ENCODE results near the gene HS2ST1.
A peak's percentile ranks its signal among the peaks of the same experiment; 100 is the strongest.
"Not testable (repeated sequence)": the region's sequence is repeated elsewhere in the genome, so short reads cannot be mapped to it uniquely, and the experiment has no call there.

The HS2ST1 gene

DNA sequence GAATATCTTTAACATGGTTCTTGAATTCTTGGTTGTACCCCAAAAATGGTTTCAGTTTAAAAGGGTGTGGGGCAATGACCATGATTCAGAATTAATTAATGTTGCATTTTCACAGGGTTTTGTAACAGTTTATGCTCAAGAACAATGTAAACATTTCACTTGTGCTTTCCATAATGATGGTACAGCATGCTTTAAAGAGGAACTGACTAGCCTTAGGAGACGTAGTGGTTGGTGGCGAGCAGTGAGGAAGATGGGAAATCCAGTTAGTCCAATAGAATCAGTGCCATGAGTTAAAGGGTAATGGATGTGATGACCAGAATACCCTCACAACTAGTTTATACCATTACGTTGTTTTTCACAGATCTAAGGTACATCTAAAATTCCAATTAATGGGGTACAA lies 138.0 kb downstream of the HS2ST1 start:
- no peaks in the 10 kb centered on the region for H3K27me3 ChIP-seq (ENCODE audit: control insufficient read depth in 1 of 2, insufficient read depth in 2 of 2, low read length in 2 of 2)
- H3K4me1 ChIP-seq (ENCODE audit: control insufficient read depth in 1 of 2, insufficient read depth in 2 of 2, low read length in 2 of 2) = no peaks in the 10 kb centered on the region
- H3K36me3 ChIP-seq (ENCODE audit: control insufficient read depth in 1 of 2, insufficient read depth in 2 of 2, low read length in 2 of 2) = no peaks in the 10 kb centered on the region
- H3K9me3 ChIP-seq (ENCODE audit: control insufficient read depth in 1 of 2, low read length in 2 of 2) = peaks cover 3 to 12% of the 10 kb centered on the region in 2 donors
- H3K9ac ChIP-seq (ENCODE audit: low read depth in 1 of 2, low read length in 2 of 2) = no peak overlapping the region
- H3K4me3 ChIP-seq (ENCODE audit: low read depth in 1 of 2, low read length in 2 of 2) = no peak overlapping the region
- no peak overlapping the region for H3K27ac ChIP-seq (ENCODE audit: low read depth, low read length)

DNA sequence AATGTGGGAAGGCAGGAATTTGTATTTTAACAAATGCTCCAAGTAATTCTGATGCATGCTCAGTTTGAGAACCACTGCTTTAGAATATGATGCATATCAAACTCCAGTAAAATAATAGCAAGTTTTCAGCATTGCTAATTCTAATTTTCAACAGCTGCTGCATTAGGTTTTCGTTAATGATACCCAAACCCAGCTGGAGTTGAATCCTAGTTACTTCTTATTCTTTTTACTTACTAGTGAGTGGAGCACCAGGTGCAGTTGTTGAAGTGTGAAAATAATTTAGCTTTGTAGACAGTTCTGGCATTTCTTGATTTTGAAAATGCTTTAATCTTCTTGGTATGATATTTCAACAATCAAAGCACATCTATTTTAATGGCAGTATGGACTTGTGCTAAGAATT lies 138.5 kb downstream of the HS2ST1 start:
- Histone ChIP-seq H3K4me1 (ENCODE audit: control insufficient read depth in 1 of 2, insufficient read depth in 2 of 2, low read length in 2 of 2) (no peaks in the 10 kb centered on the region), H3K9ac (ENCODE audit: low read depth in 1 of 2, low read length in 2 of 2) (no peak overlapping the region), H3K9me3 (ENCODE audit: control insufficient read depth in 1 of 2, low read length in 2 of 2) (peaks cover 3 to 6% of the 10 kb centered on the region in 2 donors), H3K4me3 (ENCODE audit: low read depth in 1 of 2, low read length in 2 of 2) (no peak overlapping the region), H3K36me3 (ENCODE audit: control insufficient read depth in 1 of 2, insufficient read depth in 2 of 2, low read length in 2 of 2) (no peaks in the 10 kb centered on the region), H3K27ac (ENCODE audit: low read depth, low read length) (no peak overlapping the region), H3K27me3 (ENCODE audit: control insufficient read depth in 1 of 2, insufficient read depth in 2 of 2, low read length in 2 of 2) (no peaks in the 10 kb centered on the region)

DNA sequence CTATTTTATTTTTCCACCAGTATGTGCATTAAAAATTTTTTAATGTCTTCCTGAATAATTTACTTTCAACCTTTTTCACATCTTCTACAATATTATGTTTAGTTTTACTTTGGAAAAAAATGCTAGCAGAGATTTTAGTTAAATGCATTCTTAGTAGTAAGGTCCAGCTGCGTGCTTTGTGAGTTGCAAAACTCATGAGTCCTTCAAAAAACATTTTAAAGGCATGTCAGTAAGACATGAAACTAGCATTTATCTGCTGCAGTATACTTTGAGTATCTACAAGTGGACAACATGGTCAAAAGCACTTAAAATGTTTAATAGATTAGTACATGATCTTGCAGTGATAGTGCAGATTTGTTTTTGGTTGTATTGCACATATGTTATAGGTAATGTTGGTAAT lies 139.0 kb downstream of the HS2ST1 start:
- Histone ChIP-seq H3K27me3 (ENCODE audit: control insufficient read depth in 1 of 2, insufficient read depth in 2 of 2, low read length in 2 of 2) (no peaks in the 10 kb centered on the region), H3K4me1 (ENCODE audit: control insufficient read depth in 1 of 2, insufficient read depth in 2 of 2, low read length in 2 of 2) (no peaks in the 10 kb centered on the region), H3K36me3 (ENCODE audit: control insufficient read depth in 1 of 2, insufficient read depth in 2 of 2, low read length in 2 of 2) (no peaks in the 10 kb centered on the region), H3K27ac (ENCODE audit: low read depth, low read length) (no peak overlapping the region), H3K9me3 (ENCODE audit: control insufficient read depth in 1 of 2, low read length in 2 of 2) (peaks cover 0 to 1% of the 10 kb centered on the region in 2 donors), H3K9ac (ENCODE audit: low read depth in 1 of 2, low read length in 2 of 2) (no peak overlapping the region), H3K4me3 (ENCODE audit: low read depth in 1 of 2, low read length in 2 of 2) (no peak overlapping the region)

DNA sequence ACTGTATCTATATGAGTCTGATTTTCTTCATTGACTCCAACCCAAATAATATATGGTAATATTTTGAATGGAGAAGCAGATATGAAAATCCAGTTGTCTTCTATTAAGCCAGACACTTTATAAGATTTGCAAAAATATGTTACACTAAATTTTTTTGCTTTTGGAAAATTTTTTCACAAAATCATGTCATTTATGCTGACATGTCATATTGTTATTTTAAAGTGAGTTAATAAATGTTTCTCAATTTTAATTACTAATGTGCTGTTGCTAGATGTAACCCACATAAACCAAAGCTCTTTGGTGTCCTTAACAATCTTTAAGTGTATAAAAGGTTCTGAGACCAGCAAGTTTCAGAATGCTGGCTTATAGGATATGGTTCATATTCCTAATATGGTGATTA lies 142.5 kb downstream of the HS2ST1 start:
- Histone ChIP-seq H3K4me3 (ENCODE audit: low read depth in 1 of 2, low read length in 2 of 2) (no peak overlapping the region), H3K36me3 (ENCODE audit: control insufficient read depth in 1 of 2, insufficient read depth in 2 of 2, low read length in 2 of 2) (no peaks in the 10 kb centered on the region), H3K27ac (ENCODE audit: low read depth, low read length) (no peak overlapping the region), H3K4me1 (ENCODE audit: control insufficient read depth in 1 of 2, insufficient read depth in 2 of 2, low read length in 2 of 2) (no peaks in the 10 kb centered on the region), H3K27me3 (ENCODE audit: control insufficient read depth in 1 of 2, insufficient read depth in 2 of 2, low read length in 2 of 2) (no peaks in the 10 kb centered on the region), H3K9ac (ENCODE audit: low read depth in 1 of 2, low read length in 2 of 2) (no peak overlapping the region), H3K9me3 (ENCODE audit: control insufficient read depth in 1 of 2, low read length in 2 of 2) (no peaks in the 10 kb centered on the region)

DNA sequence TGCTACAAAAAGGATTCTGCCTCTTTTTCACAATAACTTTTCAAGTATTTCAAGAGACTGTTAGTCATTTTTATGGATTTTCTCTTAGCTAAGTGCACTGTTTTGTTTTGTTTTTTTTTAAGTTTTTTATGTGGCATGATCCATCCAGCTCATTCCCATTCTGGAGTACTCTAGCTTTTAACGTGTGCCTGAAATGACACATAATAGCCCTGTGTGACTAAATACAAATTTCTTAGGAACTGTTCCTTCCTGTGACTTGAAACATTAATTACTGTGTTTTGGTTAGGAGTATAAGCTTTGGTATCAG lies 143.9 kb downstream of the HS2ST1 start:
- no peak overlapping the region for H3K27ac ChIP-seq (ENCODE audit: low read depth, low read length)
- no peak overlapping the region for H3K9ac ChIP-seq (ENCODE audit: low read depth in 1 of 2, low read length in 2 of 2)
- H3K4me3 ChIP-seq (ENCODE audit: low read depth in 1 of 2, low read length in 2 of 2) = peak overlapping the region in 1 of 2 donors; percentile 52
- H3K27me3 ChIP-seq (ENCODE audit: control insufficient read depth in 1 of 2, insufficient read depth in 2 of 2, low read length in 2 of 2) = no peaks in the 10 kb centered on the region
- no peaks in the 10 kb centered on the region for H3K36me3 ChIP-seq (ENCODE audit: control insufficient read depth in 1 of 2, insufficient read depth in 2 of 2, low read length in 2 of 2)
- no peaks in the 10 kb centered on the region for H3K4me1 ChIP-seq (ENCODE audit: control insufficient read depth in 1 of 2, insufficient read depth in 2 of 2, low read length in 2 of 2)
- H3K9me3 ChIP-seq (ENCODE audit: control insufficient read depth in 1 of 2, low read length in 2 of 2) = no peaks in the 10 kb centered on the region

DNA sequence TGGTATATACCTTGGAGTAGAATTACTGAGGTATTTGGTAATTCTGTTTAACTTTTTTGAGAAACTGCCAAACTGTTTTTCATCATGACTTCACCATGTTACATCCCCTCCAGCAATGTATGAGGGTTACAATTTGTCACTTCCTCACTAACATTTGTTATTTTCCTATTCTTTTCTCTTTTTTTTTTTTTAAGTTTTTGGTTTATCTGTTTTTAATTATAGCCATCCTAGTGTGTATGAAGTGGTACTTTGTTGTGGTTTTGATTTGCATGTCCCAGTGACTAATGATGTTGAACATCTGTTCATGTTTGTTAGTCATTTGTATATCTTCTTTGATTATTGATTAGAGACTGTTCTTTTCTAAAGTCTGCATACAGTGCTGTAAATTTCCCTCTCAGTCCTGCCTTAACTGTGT lies 147.3 kb downstream of the HS2ST1 start:
- no peak overlapping the region for H3K4me3 ChIP-seq (ENCODE audit: low read depth in 1 of 2, low read length in 2 of 2)
- no peaks in the 10 kb centered on the region for H3K36me3 ChIP-seq (ENCODE audit: control insufficient read depth in 1 of 2, insufficient read depth in 2 of 2, low read length in 2 of 2)
- no peaks in the 10 kb centered on the region for H3K9me3 ChIP-seq (ENCODE audit: control insufficient read depth in 1 of 2, low read length in 2 of 2)
- no peak overlapping the region for H3K27ac ChIP-seq (ENCODE audit: low read depth, low read length)
- H3K4me1 ChIP-seq (ENCODE audit: control insufficient read depth in 1 of 2, insufficient read depth in 2 of 2, low read length in 2 of 2) = no peaks in the 10 kb centered on the region
- no peaks in the 10 kb centered on the region for H3K27me3 ChIP-seq (ENCODE audit: control insufficient read depth in 1 of 2, insufficient read depth in 2 of 2, low read length in 2 of 2)
- H3K9ac ChIP-seq (ENCODE audit: low read depth in 1 of 2, low read length in 2 of 2) = no peak overlapping the region

DNA sequence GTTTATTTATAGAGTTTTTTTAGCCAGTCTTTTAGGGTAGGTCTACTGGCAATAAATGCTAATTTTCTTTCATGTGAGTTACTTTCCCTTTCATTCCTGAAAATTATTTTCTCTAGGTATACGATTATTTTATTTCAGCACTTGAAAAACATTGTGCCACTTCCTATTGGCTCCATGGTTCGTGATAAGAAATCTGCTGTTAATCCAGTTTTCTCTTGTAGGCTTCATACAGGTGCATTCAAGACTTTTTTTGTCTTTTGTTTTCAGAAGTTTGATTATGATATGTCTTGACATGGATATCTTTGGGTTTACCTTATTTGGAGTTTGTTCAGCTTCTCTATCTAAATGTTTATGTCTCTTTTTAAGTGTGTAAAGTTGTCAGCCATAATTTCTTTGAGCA lies 148.3 kb downstream of the HS2ST1 start:
- Histone ChIP-seq H3K9ac (ENCODE audit: low read depth in 1 of 2, low read length in 2 of 2) (no peak overlapping the region), H3K36me3 (ENCODE audit: control insufficient read depth in 1 of 2, insufficient read depth in 2 of 2, low read length in 2 of 2) (no peaks in the 10 kb centered on the region), H3K9me3 (ENCODE audit: control insufficient read depth in 1 of 2, low read length in 2 of 2) (no peaks in the 10 kb centered on the region), H3K4me1 (ENCODE audit: control insufficient read depth in 1 of 2, insufficient read depth in 2 of 2, low read length in 2 of 2) (no peaks in the 10 kb centered on the region), H3K27ac (ENCODE audit: low read depth, low read length) (no peak overlapping the region), H3K27me3 (ENCODE audit: control insufficient read depth in 1 of 2, insufficient read depth in 2 of 2, low read length in 2 of 2) (no peaks in the 10 kb centered on the region), H3K4me3 (ENCODE audit: low read depth in 1 of 2, low read length in 2 of 2) (no peak overlapping the region)

DNA sequence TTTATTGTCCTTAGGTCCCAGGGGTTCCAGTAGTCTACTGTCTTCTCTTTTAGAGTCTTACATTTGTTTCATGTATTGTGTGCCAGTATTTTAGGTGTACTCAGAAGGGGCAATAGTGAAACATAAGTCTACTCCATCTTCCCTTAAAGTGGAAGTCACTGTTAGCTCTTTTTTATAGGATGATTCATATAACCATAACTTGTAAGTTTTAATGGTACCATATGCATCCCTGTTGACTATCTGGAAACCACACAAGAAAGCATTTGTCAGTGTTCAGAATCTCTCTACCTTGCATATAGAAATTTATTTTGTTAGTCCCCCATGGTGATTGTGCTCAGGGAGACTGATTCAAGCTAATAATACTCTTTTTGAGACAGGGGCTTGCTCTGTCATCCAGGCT lies 149.9 kb downstream of the HS2ST1 start:
- Histone ChIP-seq H3K4me1 (ENCODE audit: control insufficient read depth in 1 of 2, insufficient read depth in 2 of 2, low read length in 2 of 2) (no peaks in the 10 kb centered on the region), H3K27me3 (ENCODE audit: control insufficient read depth in 1 of 2, insufficient read depth in 2 of 2, low read length in 2 of 2) (no peaks in the 10 kb centered on the region), H3K9ac (ENCODE audit: low read depth in 1 of 2, low read length in 2 of 2) (no peak overlapping the region), H3K9me3 (ENCODE audit: control insufficient read depth in 1 of 2, low read length in 2 of 2) (no peaks in the 10 kb centered on the region), H3K27ac (ENCODE audit: low read depth, low read length) (no peak overlapping the region), H3K36me3 (ENCODE audit: control insufficient read depth in 1 of 2, insufficient read depth in 2 of 2, low read length in 2 of 2) (no peaks in the 10 kb centered on the region), H3K4me3 (ENCODE audit: low read depth in 1 of 2, low read length in 2 of 2) (no peak overlapping the region)

DNA sequence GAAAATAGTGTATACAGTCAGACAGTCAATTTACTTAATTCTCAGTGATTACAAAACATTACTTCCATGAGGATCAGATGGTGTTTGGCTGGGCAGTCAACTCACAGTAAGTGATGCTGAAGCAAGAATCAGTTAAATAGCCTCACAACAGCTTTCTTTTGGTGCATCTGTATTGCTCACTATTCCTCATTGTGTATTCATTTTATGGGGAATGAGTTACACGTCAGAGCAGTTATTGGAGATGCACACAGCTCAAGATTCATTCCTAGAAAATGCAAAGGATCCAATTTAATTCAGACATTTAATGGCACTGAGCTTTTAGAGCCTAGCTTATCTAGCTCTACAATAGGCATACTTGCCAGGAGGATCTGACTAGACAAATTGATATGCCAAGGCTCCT lies 150.6 kb downstream of the HS2ST1 start:
- H3K27me3 ChIP-seq (ENCODE audit: control insufficient read depth in 1 of 2, insufficient read depth in 2 of 2, low read length in 2 of 2) = no peaks in the 10 kb centered on the region
- H3K27ac ChIP-seq (ENCODE audit: low read depth, low read length) = no peak overlapping the region
- no peak overlapping the region for H3K4me3 ChIP-seq (ENCODE audit: low read depth in 1 of 2, low read length in 2 of 2)
- H3K9ac ChIP-seq (ENCODE audit: low read depth in 1 of 2, low read length in 2 of 2) = no peak overlapping the region
- H3K9me3 ChIP-seq (ENCODE audit: control insufficient read depth in 1 of 2, low read length in 2 of 2) = no peaks in the 10 kb centered on the region
- H3K4me1 ChIP-seq (ENCODE audit: control insufficient read depth in 1 of 2, insufficient read depth in 2 of 2, low read length in 2 of 2) = no peaks in the 10 kb centered on the region
- no peaks in the 10 kb centered on the region for H3K36me3 ChIP-seq (ENCODE audit: control insufficient read depth in 1 of 2, insufficient read depth in 2 of 2, low read length in 2 of 2)

DNA sequence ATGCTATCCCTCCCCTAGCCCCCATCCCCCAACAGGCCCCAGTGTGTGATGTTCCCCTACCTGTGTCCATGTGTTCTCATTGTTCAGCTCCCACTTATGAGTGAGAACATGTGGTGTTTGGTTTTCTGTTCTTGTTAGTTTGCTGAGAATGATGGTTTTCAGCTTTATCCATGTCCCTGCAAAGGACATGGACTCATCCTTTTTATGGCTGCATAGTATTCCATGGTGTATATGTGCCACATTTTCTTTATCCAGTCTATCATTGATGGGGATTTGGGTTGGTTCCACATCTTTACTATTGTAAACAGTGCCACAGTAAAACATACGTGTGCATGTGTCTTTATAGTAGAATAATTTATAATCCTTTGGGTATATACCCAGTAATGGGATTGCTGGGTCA lies 152.3 kb downstream of the HS2ST1 start:
- H3K9me3 ChIP-seq (ENCODE audit: control insufficient read depth in 1 of 2, low read length in 2 of 2); H3K9ac ChIP-seq (ENCODE audit: low read depth in 1 of 2, low read length in 2 of 2); H3K4me3 ChIP-seq (ENCODE audit: low read depth in 1 of 2, low read length in 2 of 2); H3K36me3 ChIP-seq (ENCODE audit: control insufficient read depth in 1 of 2, insufficient read depth in 2 of 2, low read length in 2 of 2); H3K27ac ChIP-seq (ENCODE audit: low read depth, low read length); H3K4me1 ChIP-seq (ENCODE audit: control insufficient read depth in 1 of 2, insufficient read depth in 2 of 2, low read length in 2 of 2); H3K27me3 ChIP-seq (ENCODE audit: control insufficient read depth in 1 of 2, insufficient read depth in 2 of 2, low read length in 2 of 2): not testable (repeated sequence)

DNA sequence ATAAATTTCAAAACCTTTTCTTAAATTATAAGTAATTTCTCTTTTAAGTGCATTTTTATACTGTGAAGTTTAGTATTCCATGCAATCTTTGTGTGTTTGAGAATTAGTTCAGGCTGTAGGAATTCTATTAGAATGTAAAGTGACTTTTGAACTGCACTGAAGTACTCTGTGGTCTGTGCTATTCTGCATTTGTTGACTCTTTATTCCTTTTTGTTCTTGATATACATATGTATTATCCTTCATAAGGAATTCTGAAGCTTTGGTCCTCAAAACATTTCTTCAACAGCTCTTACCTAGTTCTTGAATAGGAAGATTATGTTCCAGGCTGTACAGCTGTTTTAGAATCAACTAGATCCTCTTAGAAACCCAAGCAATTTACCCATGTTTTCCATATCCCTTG lies 158.0 kb downstream of the HS2ST1 start:
- H3K9me3 ChIP-seq (ENCODE audit: control insufficient read depth in 1 of 2, low read length in 2 of 2) = no peaks in the 10 kb centered on the region
- no peak overlapping the region for H3K9ac ChIP-seq (ENCODE audit: low read depth in 1 of 2, low read length in 2 of 2)
- H3K36me3 ChIP-seq (ENCODE audit: control insufficient read depth in 1 of 2, insufficient read depth in 2 of 2, low read length in 2 of 2) = no peaks in the 10 kb centered on the region
- no peak overlapping the region for H3K4me3 ChIP-seq (ENCODE audit: low read depth in 1 of 2, low read length in 2 of 2)
- H3K4me1 ChIP-seq (ENCODE audit: control insufficient read depth in 1 of 2, insufficient read depth in 2 of 2, low read length in 2 of 2) = no peaks in the 10 kb centered on the region
- H3K27ac ChIP-seq (ENCODE audit: low read depth, low read length) = no peak overlapping the region
- H3K27me3 ChIP-seq (ENCODE audit: control insufficient read depth in 1 of 2, insufficient read depth in 2 of 2, low read length in 2 of 2) = no peaks in the 10 kb centered on the region

All from duodenal mucosa (tissue), 2 donors.